K562 (cell line): ENCODE data around the gene ST6GALNAC2. TPM values are rescaled to one million over a fixed set of nuclear protein-coding genes. Genes with fewer than 3 reads are reported as not detected.

ENCODE experiments used
- BCLAF1 ChIP-seq, 2 experiments: fragments of 450-650 bp in 1 of 2; IDR thresholded peaks; 2 replicates each; pipeline ENCODE4 v1.6.1; 2011 to 2017; ENCODE audit warnings: low read depth in 2 of 2, antibody characterized with exemption in 1 of 2, borderline replicate concordance in 1 of 2, low read length in 1 of 2, mild to moderate bottlenecking in 1 of 2, mixed read lengths in 1 of 2; ENCODE audit not compliant: control insufficient read depth in 1 of 2
- CREB3L1 ChIP-seq: fragments of 450-650 bp; IDR thresholded peaks from 2 replicates; pipeline ENCODE4 v1.6.1; 2014; ENCODE audit warnings: low read depth, mild to moderate bottlenecking, moderate library complexity, borderline replicate concordance
- DIDO1 ChIP-seq: fragments of 450-650 bp; IDR thresholded peaks from 2 replicates; pipeline ENCODE4 v1.6.1; 2016; ENCODE audit warnings: low read depth, missing biosample characterization, missing genetic modification characterization
- FOXK1 ChIP-seq: sonication (generic); formaldehyde crosslinking; IDR thresholded peaks from 2 replicates; pipeline ENCODE4 v1.8.0; 2022; ENCODE audit warnings: missing genetic modification reagents, mild to moderate bottlenecking, borderline replicate concordance
- RAD21 ChIP-seq, 2 experiments: fragments of 250-450 bp in 1 of 2; fragments of 450-650 bp in 1 of 2; sonication (Bioruptor Pico) in 1 of 2; formaldehyde crosslinking in 1 of 2; IDR thresholded peaks in 1 of 2; conservative IDR thresholded peaks in 1 of 2; 2 replicates each; pipeline versions ENCODE4 v1.4.0 to v1.8.0; 2020 to 2022; ENCODE audit warnings: mild to moderate bottlenecking in 2 of 2, moderate library complexity in 1 of 2
- polyA plus RNA-seq, 8 experiments: library from polyadenylated mRNA; depleted of rRNA in 4 of 8; stranded (reverse) in 5 of 8; unstranded in 3 of 8; fragments of >200 nt; fragmentation: Nextera tagmentation in 2 of 8; fragmentation: Illumina TruSeq in 1 of 8; extraction: Ambion mirVana in 2 of 8; extraction: Trizol in 1 of 8; gene quantifications; 2 replicates each; pipeline versions ENCODE4 v1.2.1 to v1.2.3, GENCODE V29; 2011 to 2014; ENCODE audit warnings: inconsistent platforms in 1 of 8, missing spikeins in 1 of 8
- total RNA-seq, 7 experiments: library from RNA; depleted of rRNA in 6 of 7; stranded (reverse); fragments of >200 nt in 6 of 7; fragmentation: Illumina TruSeq in 2 of 7; extraction: Trizol in 2 of 7; gene quantifications; 2 replicates each; pipeline versions ENCODE4 v1.2.1 to v1.2.3, GENCODE V29; 2011 to 2021; ENCODE audit warnings: low replicate concordance in 1 of 7

Gene ST6GALNAC2
- total and polyA plus RNA-seq, 9 of the 15 experiments (the other 6 are each of a cell fraction or from before 2014, with no cell fraction given), result 0.18 TPM; not detected in 8

- TF ChIP-seq BCLAF1 (IDR thresholded peaks at IDR 0.05; ENCODE audit: borderline replicate concordance in 1 of 2, control insufficient read depth in 1 of 2, low read depth in 2 of 2, low read length in 1 of 2), result no peak
- TF ChIP-seq FOXK1 (CRISPR knock-in tag), result peak; percentile 94
- TF ChIP-seq DIDO1 (tag), result no peak
- peak; percentile 99 for TF ChIP-seq CREB3L1
- TF ChIP-seq RAD21 (CRISPR knock-in tag; conservative IDR thresholded peaks at IDR 0.05 in 1 of 2, IDR thresholded peaks at IDR 0.05 in 1 of 2), result peak in 1 of 2 experiments; percentile 17; a peak in 1 of 4 replicates
These were observed 28.1 kb downstream of the ST6GALNAC2 start (continued) for GRCh38 chr17:76557368-76558197.
